BLaER1 treated with 17β-estradiol and CSF1 and Interleukin-3, amounts not matched to agents 10 nM and 100 nM (cell line): ENCODE data around the gene MORC2.

Experiments used
- H3K27ac ChIP-seq, 11 experiments: shearing (Covaris generic); formaldehyde crosslinking; 2 replicates each; pipeline ENCODE4 v1.8.1; 2022
- H3K27me3 ChIP-seq, 11 experiments: shearing (Covaris generic); formaldehyde crosslinking; 2 replicates each; pipeline ENCODE4 v1.8.1; 2022
- H3K36me3 ChIP-seq, 11 experiments: shearing (Covaris generic); formaldehyde crosslinking; 2 replicates each; pipeline ENCODE4 v1.8.1; 2022
- H3K4me1 ChIP-seq, 10 experiments: shearing (Covaris generic); formaldehyde crosslinking; 2 replicates each; pipeline ENCODE4 v1.8.1; 2022
- H3K4me2 ChIP-seq, 11 experiments: shearing (Covaris generic); formaldehyde crosslinking; 2 replicates each; pipeline ENCODE4 v1.8.1; 2022
- H3K4me3 ChIP-seq, 10 experiments: shearing (Covaris generic); formaldehyde crosslinking; 2 replicates each; pipeline ENCODE4 v1.8.1; 2022
- H3K9ac ChIP-seq, 11 experiments: shearing (Covaris generic); formaldehyde crosslinking; 2 replicates each; pipeline ENCODE4 v1.8.1; 2022
- H3K9me3 ChIP-seq, 11 experiments: shearing (Covaris generic); formaldehyde crosslinking; replicated peaks in 1 of 11; 2 replicates each; pipeline ENCODE4 v1.8.1; 2022
- H4K20me1 ChIP-seq, 11 experiments: shearing (Covaris generic); formaldehyde crosslinking; 2 replicates each; pipeline ENCODE4 v1.8.1; 2022
- Cebpa-rat ChIP-seq, 11 experiments: shearing (Covaris generic); IDR thresholded peaks; 2 replicates each; pipeline ENCODE4 v1.8.1; 2022

Gene MORC2

DNA sequence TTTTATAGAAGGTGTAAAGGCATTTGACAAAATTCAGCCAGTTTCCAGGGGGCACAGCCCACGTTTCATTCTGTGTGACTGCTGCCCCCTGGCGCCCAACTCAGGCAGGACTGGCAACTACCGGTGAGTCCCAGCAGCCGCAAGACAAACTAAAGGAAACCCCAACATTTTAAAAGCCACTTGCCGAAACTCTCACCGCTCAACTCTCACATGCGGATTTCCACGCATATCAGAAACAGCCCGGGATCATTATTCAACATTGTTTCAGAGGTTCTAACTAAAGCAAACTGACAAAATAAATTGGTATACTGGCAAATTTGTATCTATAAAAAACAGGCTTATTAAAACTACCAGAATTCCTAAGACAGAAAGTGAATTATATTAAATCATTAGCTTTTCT, 48.2 kb downstream of the MORC2 start:
- Histone ChIP-seq H3K9ac (no peak overlapping the region), H3K36me3 (peaks cover 4 to 24% (median 15%) of the 10 kb centered on the region in 11 experiments), H3K4me1 (no peaks in the 10 kb centered on the region), H3K4me2 (no peak overlapping the region; a peak in 1 of 22 replicates), H3K9me3 (peaks cover 7 to 12% (median 9%) of the 10 kb centered on the region in 11 experiments), H3K4me3 (no peak overlapping the region), H3K27ac (no peak overlapping the region), H4K20me1 (peaks cover 0 to 27% (median 0%) of the 10 kb centered on the region in 11 experiments; a peak in 2 of 22 replicates), H3K27me3 (peaks cover 20 to 27% (median 21%) of the 10 kb centered on the region in 11 experiments)
- TF ChIP-seq Cebpa-rat (IDR thresholded peaks at IDR 0.05) = no peak

DNA sequence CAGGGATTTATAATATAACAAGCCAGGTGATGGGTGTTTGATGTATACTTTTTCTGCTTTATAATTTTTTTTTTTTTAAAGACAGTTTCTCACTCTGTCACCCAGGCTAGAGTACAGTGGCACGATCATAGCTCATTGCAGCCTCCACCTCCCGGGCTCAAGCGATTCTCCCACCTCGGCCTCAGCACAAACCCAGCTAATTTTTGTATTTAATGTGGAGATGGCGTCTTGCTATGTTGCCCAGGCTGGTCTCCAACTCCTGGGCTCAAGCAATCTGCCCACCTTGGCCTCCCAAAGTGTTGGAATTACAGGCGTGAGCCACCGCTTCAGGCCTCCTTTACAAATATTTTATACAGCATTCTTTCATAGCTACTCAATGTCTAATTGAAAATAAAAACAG, 48.6 kb downstream of the MORC2 start:
- Histone ChIP-seq H3K9ac (no peak overlapping the region), H4K20me1 (peaks cover 0 to 23% (median 0%) of the 10 kb centered on the region in 11 experiments; a peak in 2 of 22 replicates), H3K27me3 (peaks cover 20 to 27% (median 21%) of the 10 kb centered on the region in 11 experiments), H3K4me1 (no peaks in the 10 kb centered on the region), H3K27ac (no peak overlapping the region), H3K36me3 (peaks cover 0 to 19% (median 10%) of the 10 kb centered on the region in 11 experiments; a peak in 18 of 22 replicates), H3K4me3 (no peak overlapping the region), H3K9me3 (peaks cover 12 to 17% (median 13%) of the 10 kb centered on the region in 11 experiments), H3K4me2 (no peak overlapping the region)
- TF ChIP-seq Cebpa-rat (IDR thresholded peaks at IDR 0.05) = no peak

DNA sequence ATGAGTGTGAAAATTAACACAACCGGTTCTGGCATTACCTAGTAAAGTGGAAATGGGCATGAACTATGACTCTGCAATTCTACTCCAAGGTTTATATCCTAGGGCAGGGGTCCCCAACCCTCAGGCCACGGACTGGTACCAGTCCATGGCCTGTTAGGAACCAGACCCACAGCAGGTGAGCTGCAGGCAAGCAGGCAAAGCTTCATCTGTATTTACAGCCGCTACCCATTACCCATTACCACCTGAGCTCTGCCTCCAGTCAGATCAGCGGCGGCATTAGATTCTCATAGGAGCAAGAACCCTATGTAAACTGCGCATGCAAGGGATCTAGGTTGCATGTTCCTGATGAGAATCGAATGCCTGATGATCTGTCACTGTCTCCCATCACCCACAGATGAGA, 49.8 kb downstream of the MORC2 start:
- no peak for TF ChIP-seq Cebpa-rat (IDR thresholded peaks at IDR 0.05)
- no peak overlapping the region for H3K4me3 ChIP-seq
- H3K27ac ChIP-seq = no peak overlapping the region
- H3K9me3 ChIP-seq = peaks cover 13 to 27% (median 20%) of the 10 kb centered on the region in 11 experiments
- H3K36me3 ChIP-seq = peaks cover 0 to 7% (median 0%) of the 10 kb centered on the region in 11 experiments; a peak in 3 of 22 replicates
- H3K27me3 ChIP-seq = peaks cover 20 to 27% (median 21%) of the 10 kb centered on the region in 11 experiments
- H4K20me1 ChIP-seq = peaks cover 0 to 11% (median 0%) of the 10 kb centered on the region in 11 experiments; a peak in 1 of 22 replicates
- no peak overlapping the region for H3K9ac ChIP-seq
- no peak overlapping the region for H3K4me2 ChIP-seq
- no peaks in the 10 kb centered on the region for H3K4me1 ChIP-seq

DNA sequence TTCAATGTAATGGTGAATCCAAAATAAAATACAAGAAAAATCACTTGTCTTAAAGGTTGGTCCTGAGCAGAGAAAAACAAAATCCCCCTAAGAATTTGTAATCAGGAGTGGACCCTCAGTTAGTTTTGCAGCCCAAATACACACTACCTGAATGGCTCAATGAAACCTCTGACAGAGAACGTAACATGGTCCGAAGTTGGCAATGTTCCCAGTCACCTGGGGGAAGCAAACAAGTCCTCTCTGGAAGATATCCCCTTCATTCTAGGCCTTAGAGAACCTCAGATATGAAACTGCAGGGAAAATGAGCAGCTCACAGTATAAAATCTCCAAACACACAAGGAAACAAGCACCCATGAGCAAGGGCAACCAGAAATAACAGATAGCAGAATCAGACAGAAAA, 58.2 kb downstream of the MORC2 start:
- Histone ChIP-seq H3K27ac (no peak overlapping the region), H3K9ac (no peak overlapping the region), H3K4me3 (no peak overlapping the region), H3K9me3 (peaks cover 5 to 19% (median 9%) of the 10 kb centered on the region in 11 experiments; a peak in 21 of 22 replicates), H3K36me3 (peaks cover 0 to 14% (median 0%) of the 10 kb centered on the region in 11 experiments; a peak in 2 of 22 replicates), H3K4me2 (no peak overlapping the region), H3K4me1 (no peaks in the 10 kb centered on the region), H3K27me3 (no peaks in the 10 kb centered on the region), H4K20me1 (no peaks in the 10 kb centered on the region)
- TF ChIP-seq Cebpa-rat (IDR thresholded peaks at IDR 0.05) = no peak

DNA sequence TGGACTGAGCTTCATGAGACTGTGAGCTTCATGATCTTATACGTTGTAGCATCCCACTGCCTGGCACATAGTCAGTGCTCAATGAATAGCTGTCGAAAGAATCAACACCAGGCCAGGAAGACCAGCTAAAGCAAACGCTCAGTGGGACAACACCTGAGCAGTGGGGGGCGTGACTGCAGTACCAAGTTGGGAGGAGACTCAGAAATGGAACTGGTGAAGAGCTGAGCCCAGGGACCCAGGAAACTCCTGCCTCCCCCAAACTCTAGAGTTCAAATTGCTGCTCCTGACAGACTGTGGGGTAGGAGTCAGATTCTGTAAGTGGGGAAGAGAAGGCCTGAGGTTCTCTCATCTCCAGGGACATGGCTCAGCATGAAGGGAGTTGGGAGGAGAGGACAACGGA, 59.3 kb downstream of the MORC2 start:
- Histone ChIP-seq H4K20me1 (no peaks in the 10 kb centered on the region), H3K9ac (no peak overlapping the region), H3K27me3 (no peaks in the 10 kb centered on the region), H3K4me2 (no peak overlapping the region), H3K4me1 (no peaks in the 10 kb centered on the region), H3K27ac (no peak overlapping the region), H3K4me3 (no peak overlapping the region), H3K36me3 (peaks cover 0 to 14% (median 0%) of the 10 kb centered on the region in 11 experiments; a peak in 2 of 22 replicates), H3K9me3 (peaks cover 0 to 9% (median 0%) of the 10 kb centered on the region in 11 experiments; a peak in 4 of 22 replicates)
- TF ChIP-seq Cebpa-rat (IDR thresholded peaks at IDR 0.05) = no peak

DNA sequence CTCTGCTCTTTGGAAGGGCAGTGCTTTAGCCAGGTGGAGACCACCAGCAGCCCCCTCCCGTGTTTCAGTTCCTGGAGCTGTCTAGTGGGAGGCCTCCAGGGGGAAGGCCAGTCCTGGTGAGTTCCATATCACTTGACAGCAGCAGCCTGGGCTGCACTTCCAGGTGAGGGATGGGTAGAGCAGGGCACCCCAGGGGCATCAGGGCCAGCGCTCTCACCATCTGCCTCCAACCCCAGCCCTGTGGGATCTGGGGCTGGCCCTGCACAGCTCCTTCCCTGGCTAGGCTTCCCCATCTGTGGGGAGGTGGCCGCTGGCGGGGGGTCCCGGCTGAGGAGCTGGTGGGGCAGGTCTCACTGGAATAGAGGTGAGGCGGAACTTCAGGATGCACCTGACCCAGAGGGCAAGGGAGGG, 60.5 kb downstream of the MORC2 start:
- H4K20me1 ChIP-seq = no peaks in the 10 kb centered on the region
- H3K27ac ChIP-seq = no peak overlapping the region
- H3K36me3 ChIP-seq = peaks cover 0 to 14% (median 0%) of the 10 kb centered on the region in 11 experiments; a peak in 2 of 22 replicates
- H3K9ac ChIP-seq = no peak overlapping the region
- no peak for TF ChIP-seq Cebpa-rat (IDR thresholded peaks at IDR 0.05)
- no peak overlapping the region for H3K4me3 ChIP-seq
- H3K27me3 ChIP-seq = no peaks in the 10 kb centered on the region
- peaks cover 0 to 2% (median 0%) of the 10 kb centered on the region in 11 experiments; a peak in 1 of 22 replicates for H3K9me3 ChIP-seq
- H3K4me2 ChIP-seq = no peak overlapping the region
- peaks cover 0 to 6% (median 3%) of the 10 kb centered on the region in 10 experiments; a peak in 15 of 20 replicates for H3K4me1 ChIP-seq

DNA sequence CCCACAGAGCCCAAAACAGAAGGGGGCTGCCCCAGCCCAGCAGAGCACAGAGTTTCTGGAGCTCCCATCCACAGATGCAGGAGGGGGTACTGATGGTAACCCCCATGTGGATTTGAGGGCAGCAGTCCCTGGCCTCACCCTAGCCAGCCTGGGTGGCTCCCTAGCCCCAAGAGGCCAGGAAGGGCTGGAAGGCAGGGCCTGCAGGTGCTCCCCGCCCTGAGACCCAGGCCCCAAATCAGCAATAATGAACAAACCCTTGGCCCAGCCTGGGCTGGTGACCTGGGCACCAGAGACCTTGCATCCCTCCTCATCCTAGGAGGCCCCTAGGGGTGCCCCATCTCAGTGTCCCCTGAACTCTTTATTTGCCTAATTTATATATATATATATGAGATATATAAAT, 61.6 kb downstream of the MORC2 start:
- no peak for TF ChIP-seq Cebpa-rat (IDR thresholded peaks at IDR 0.05)
- H3K4me3 ChIP-seq = no peak overlapping the region
- no peaks in the 10 kb centered on the region for H3K9me3 ChIP-seq
- no peak overlapping the region for H3K4me2 ChIP-seq
- no peak overlapping the region for H3K27ac ChIP-seq
- peaks cover 0 to 13% (median 9%) of the 10 kb centered on the region in 10 experiments; a peak in 16 of 20 replicates for H3K4me1 ChIP-seq
- H3K27me3 ChIP-seq = no peaks in the 10 kb centered on the region
- H4K20me1 ChIP-seq = no peaks in the 10 kb centered on the region
- H3K9ac ChIP-seq = no peak overlapping the region
- peaks cover 0 to 14% (median 0%) of the 10 kb centered on the region in 11 experiments; a peak in 2 of 22 replicates for H3K36me3 ChIP-seq

DNA sequence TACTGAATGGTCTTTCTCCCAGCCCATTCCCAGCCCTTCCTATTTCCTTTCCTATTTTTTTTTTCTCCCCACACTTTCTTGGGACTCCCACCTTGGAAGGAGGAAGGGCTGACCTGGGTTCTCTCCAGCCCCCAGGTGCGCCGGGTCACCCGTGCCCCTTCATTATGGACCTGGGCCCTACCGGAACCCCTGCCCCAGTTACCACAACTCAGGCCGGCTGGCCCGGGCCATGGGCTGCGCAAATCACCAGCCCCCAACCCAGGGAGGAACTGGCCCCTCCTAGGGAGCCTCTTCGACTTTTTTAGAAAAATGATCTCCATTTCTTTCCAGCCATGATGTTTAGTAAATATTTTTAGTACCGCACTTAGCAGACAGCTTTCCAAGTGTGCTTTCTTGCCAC, 62.2 kb downstream of the MORC2 start:
- Histone ChIP-seq H3K27ac (no peak overlapping the region), H3K4me3 (no peak overlapping the region), H3K4me1 (peaks cover 0 to 13% (median 9%) of the 10 kb centered on the region in 10 experiments; a peak in 16 of 20 replicates), H3K4me2 (no peak overlapping the region), H3K9ac (no peak overlapping the region), H3K9me3 (0 out of 22 replicates have a peak, but pooled peaks cover 0 to 3% (median 0%) of the 10 kb centered on the region in 11 experiments), H3K36me3 (peaks cover 0 to 14% (median 0%) of the 10 kb centered on the region in 11 experiments; a peak in 2 of 22 replicates), H4K20me1 (no peaks in the 10 kb centered on the region), H3K27me3 (no peaks in the 10 kb centered on the region)
- TF ChIP-seq Cebpa-rat (IDR thresholded peaks at IDR 0.05) = no peak

DNA sequence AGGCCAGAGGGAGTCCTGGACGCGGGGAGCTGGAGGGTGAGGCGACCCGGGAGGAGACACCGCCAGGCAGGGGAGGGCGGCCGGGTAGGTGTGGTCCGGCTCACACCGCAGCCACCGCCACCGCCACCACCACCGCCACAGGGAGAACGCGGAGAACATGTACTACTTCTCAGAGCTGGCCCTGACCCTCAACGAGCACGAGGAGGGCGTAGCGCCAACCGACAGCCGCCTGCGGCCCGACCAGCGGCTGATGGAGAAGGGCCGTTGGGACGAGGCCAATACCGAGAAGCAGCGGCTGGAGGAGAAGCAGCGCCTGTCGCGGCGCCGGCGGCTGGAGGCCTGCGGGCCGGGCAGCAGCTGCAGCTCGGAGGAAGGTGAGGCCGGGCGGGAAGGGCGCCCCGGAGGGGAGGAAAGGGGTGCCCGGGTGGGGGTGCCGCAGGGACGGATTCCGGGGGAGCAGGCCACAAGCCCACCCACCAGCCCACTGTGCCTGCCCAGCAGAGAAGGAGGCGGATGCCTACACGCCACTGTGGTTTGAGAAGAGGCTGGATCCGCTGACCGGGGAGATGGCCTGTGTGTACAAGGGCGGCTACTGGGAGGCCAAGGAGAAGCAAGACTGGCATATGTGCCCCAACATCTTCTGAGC, 62.8 kb downstream of the MORC2 start:
- no peak overlapping the region for H3K4me2 ChIP-seq
- no peak overlapping the region for H3K27ac ChIP-seq
- no peaks in the 10 kb centered on the region for H3K27me3 ChIP-seq
- no peak for TF ChIP-seq Cebpa-rat (IDR thresholded peaks at IDR 0.05)
- H3K4me1 ChIP-seq = peaks cover 0 to 13% (median 9%) of the 10 kb centered on the region in 10 experiments; a peak in 16 of 20 replicates
- no peak overlapping the region for H3K4me3 ChIP-seq
- no peak overlapping the region for H3K9ac ChIP-seq
- peaks cover 0 to 14% (median 0%) of the 10 kb centered on the region in 11 experiments; a peak in 2 of 22 replicates for H3K36me3 ChIP-seq
- no peaks in the 10 kb centered on the region for H4K20me1 ChIP-seq
- H3K9me3 ChIP-seq = peaks cover 0 to 9% (median 4%) of the 10 kb centered on the region in 11 experiments; a peak in 7 of 22 replicates
